Adrenal gland (tissue), 5 donors: ENCODE measurements around the gene STPG1.

Experiments used
- POLR2A ChIP-seq, 2 donors: fragments of 450-650 bp; IDR thresholded peaks; one replicate each; pipeline ENCODE4 v1.6.1; 2017; ENCODE audit warnings: antibody characterized with exemption in 2 of 2, mild to moderate bottlenecking in 2 of 2, moderate library complexity in 1 of 2
- TF ChIP-seq, protein P1 (sequence below), 6 experiments: fragments of 450-650 bp in 4 of 6; fragments of 200-600 bp in 2 of 6; sonication (generic) in 1 of 6; IDR thresholded peaks; 1 replicate in 5 of 6; 2 replicates in 1 of 6; pipeline versions ENCODE4 v1.5.1 to v1.8.0; 2016 to 2021; ENCODE audit warnings: antibody characterized with exemption in 6 of 6, mild to moderate bottlenecking in 2 of 6, moderate library complexity in 1 of 6
- donor health status: DM: no; HTN: no; CAD: no.

DNA sequence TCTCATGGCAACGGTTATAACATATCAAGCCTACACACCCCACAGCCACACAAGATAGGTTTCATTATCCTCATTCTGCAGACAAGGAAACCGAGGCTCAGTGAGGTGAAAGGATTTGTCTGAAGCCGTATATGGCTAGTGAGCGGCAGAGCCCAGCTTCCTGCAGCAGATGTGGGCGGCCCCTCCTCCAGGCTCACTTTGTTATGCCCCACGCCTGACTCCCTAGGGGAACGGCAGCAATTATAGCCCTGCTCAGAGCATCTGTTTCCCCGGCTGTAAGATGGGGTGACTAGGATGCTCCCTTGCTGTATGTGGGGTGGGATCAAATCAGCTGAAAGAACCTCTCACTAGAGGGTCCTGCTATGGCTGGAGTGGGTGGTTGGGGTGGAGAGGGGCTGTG is 72.3 kb downstream of the STPG1 start:
- TF ChIP-seq, protein P1, sequence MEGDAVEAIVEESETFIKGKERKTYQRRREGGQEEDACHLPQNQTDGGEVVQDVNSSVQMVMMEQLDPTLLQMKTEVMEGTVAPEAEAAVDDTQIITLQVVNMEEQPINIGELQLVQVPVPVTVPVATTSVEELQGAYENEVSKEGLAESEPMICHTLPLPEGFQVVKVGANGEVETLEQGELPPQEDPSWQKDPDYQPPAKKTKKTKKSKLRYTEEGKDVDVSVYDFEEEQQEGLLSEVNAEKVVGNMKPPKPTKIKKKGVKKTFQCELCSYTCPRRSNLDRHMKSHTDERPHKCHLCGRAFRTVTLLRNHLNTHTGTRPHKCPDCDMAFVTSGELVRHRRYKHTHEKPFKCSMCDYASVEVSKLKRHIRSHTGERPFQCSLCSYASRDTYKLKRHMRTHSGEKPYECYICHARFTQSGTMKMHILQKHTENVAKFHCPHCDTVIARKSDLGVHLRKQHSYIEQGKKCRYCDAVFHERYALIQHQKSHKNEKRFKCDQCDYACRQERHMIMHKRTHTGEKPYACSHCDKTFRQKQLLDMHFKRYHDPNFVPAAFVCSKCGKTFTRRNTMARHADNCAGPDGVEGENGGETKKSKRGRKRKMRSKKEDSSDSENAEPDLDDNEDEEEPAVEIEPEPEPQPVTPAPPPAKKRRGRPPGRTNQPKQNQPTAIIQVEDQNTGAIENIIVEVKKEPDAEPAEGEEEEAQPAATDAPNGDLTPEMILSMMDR (IDR thresholded peaks at IDR 0.05) = no peak
- TF ChIP-seq POLR2A (IDR thresholded peaks at IDR 0.05) = no peak
